ENCODE data around the gene SCG3. TPM values are rescaled to one million over a fixed set of nuclear protein-coding genes. Genes with fewer than 3 reads are reported as not detected.

The SCG3 gene
- not detected in 2 replicates for total RNA-seq

DNA sequence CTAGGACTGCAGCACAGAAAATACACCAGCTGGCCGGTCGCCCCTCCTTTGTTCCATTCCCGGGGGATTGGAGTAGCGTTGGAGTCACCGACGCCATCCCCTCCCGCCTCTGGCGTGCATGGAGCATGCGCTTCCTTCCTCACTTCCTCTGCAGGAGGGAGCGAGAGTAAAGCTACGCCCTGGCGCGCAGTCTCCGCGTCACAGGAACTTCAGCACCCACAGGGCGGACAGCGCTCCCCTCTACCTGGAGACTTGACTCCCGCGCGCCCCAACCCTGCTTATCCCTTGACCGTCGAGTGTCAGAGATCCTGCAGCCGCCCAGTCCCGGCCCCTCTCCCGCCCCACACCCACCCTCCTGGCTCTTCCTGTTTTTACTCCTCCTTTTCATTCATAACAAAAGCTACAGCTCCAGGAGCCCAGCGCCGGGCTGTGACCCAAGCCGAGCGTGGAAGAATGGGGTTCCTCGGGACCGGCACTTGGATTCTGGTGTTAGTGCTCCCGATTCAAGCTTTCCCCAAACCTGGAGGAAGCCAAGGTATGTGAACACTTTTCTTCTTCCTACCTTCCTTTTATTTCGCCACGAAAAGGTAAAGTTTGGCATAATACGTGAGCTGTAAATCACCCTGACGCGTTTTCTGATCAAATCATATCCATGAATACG is at the start of gene SCG3:
SCG3 (plus strand) TSS at position 201 of the 661 bp plus-strand sequence; CDS start at position 454, 253 bp downstream.

DNA sequence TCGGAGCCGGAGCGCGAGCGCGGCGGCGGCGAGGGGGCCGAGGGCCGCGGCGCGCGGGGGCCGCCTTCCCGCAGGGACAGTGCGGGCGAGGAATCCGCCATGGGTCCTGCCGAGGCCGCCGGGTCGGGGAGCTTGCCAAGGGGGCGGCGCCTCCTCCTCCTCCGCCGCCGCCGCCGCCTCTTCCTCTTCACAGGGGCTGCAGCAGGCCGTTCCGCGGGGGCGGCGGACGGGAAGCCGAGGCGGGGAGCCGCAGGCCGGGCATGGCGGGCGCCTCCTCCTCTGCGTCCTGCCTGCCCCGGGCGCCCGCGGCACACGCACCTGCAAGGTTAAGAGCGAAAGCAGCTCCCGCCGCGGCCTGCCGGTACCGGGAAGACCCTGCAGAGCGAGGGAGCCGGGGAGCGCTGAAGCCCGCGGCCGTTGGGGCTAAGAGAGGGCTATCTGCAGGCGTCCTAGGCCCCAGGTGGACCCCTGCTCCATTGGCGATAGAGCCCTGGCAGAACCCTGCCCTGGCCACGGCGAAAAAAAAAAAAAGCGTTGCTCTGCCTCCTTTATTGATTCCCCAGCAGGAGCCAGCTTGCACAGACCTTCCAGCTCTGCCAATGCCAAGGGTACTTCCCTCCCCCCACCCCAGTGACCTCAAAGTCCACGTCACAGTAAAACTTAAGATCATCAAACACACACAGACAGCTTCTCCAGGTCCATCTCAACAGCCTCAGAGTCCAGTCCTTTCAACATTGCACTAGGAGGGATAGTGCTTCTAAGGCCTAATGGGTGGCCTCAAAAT is 56.4 kb downstream of the SCG3 start, which contains the start of gene LYSMD2:
LYSMD2 (minus strand) TSS at position 134 of the 784 bp plus-strand sequence; CDS start at position 101, 33 bp downstream.

DNA sequence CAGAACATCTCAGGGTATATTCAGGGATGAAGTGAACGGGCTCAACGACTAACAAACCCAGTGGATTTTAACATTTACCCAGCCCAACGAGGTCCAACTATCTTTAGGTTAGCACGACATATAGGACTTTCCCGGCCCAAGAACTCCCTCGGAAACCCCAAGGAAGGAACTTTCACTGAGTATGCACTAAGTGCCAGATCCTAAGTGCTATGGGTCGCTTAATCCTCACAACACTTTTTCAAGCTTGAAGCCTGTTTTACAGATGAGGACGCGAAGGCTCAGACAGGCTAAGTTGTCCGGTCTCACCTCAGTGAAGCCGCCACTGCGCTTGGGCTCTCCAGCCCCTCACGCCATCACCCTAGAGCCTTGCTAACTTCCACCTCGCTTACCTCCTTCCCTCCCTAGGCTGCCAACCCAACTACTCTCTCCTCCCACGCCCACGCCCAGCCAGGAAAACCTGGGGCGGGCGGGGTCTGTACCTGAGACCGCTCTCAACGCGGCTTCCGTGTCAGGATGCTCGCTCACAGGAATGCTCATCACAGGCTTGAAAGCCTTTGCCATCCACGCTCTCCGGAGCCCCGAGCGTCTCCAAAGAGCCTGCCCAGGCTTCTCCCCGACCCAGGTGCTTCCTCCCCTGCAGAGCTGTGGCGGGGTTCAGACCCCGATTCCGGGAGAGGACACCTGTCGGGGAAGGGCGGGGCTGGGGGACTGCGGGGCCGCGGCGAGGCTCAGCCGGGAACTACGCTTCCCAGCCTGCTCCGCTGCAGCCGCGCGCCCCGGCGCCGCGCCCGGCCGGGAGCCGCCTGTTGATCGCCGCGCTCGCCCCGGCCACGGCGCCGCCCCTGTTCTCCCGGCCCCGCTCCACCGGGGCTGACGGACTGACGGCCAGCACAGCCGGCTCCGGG is 69.7 kb downstream of the SCG3 start, which contains the start of gene TMOD2:
TMOD2 (plus strand) TSS at position 806 of the 905 bp plus-strand sequence. CDS start 14,845 bp downstream, outside the sequence.

Other genes starting within 250 kb of the SCG3 start
- gene DMXL2, start 58.7 kb upstream of the SCG3 start, total RNA-seq = 14.4 and 20.6 TPM in 2 replicates
- gene LYSMD2, start 56.2 kb downstream of the SCG3 start, total RNA-seq = 1.3 and 2.5 TPM in 2 replicates
- 5.1 and 5.2 TPM in 2 replicates for gene TMOD2, start 70.1 kb downstream of the SCG3 start, total RNA-seq
- 26.9 and 37.0 TPM in 2 replicates for gene TMOD3, start 148.2 kb downstream of the SCG3 start, total RNA-seq